IMR-90 (cell line): ENCODE data around the gene NTRK3. TPM values are rescaled to one million over a fixed set of nuclear protein-coding genes. Genes with fewer than 3 reads are reported as not detected.

Experiments
- ATAC-seq: fragments of 200-7000 bp; cut with Tn5 transposase; 2 replicates; pipeline ENCODE4 v1.9.1; 2020; ENCODE audit warnings: low read depth, mild to moderate bottlenecking, moderate library complexity
- BruUV-seq: library from RNA; stranded (reverse); fragments of 400-500 nt; replicated peaks from 2 replicates; lab custom pipeline; 2021; lab: Mats Ljungman, UMichigan
- CTCF ChIA-PET: fragments of 300-600 bp; formaldehyde crosslinking; extraction: SDS; loops from one replicate; lab custom pipeline; 2021; ENCODE audit warnings: antibody characterized with exemption; lab: Yijun Ruan, JAX
- POLR2A ChIA-PET: fragments of 300-600 bp; sonication (Branson Sonifier 250); formaldehyde crosslinking; loops from one replicate; lab custom pipeline; 2022; ENCODE audit warnings: antibody characterized with exemption; ENCODE audit not compliant: unreplicated experiment; lab: Charles Lee
- DNase-seq: peaks from one replicate; pipeline ENCODE4 v3.0.0; 2013
- H2AFZ ChIP-seq: replicated peaks from 2 replicates; pipeline ENCODE3; 2013; ENCODE audit warnings: low read length, mild to moderate bottlenecking; ENCODE audit not compliant: poor library complexity
- H2AK5ac ChIP-seq: 2 replicates; pipeline ENCODE4 v1.6.1; 2013; ENCODE audit warnings: low read depth, low read length, inconsistent platforms
- H2AK9ac ChIP-seq: replicated peaks from 2 replicates; pipeline ENCODE3; 2013; ENCODE audit warnings: mild to moderate bottlenecking, low read depth, low read length, moderate library complexity; ENCODE audit not compliant: poor library complexity
- H2BK120ac ChIP-seq: 2 replicates; pipeline ENCODE4 v1.6.1; 2013; ENCODE audit warnings: low read depth, low read length, inconsistent platforms
- H2BK15ac ChIP-seq: 3 replicates; pipeline ENCODE4 v1.6.1; 2013; ENCODE audit warnings: low read depth, low read length, inconsistent platforms
- H2BK20ac ChIP-seq: 2 replicates; pipeline ENCODE4 v1.6.1; 2013; ENCODE audit warnings: low read depth, mild to moderate bottlenecking, inconsistent platforms, low read length, moderate library complexity
- H2BK5ac ChIP-seq: 2 replicates; pipeline ENCODE4 v1.6.1; 2013; ENCODE audit warnings: mild to moderate bottlenecking, low read depth, low read length, inconsistent platforms; ENCODE audit not compliant: poor library complexity, severe bottlenecking
- H3K14ac ChIP-seq: replicated peaks from 2 replicates; pipeline ENCODE4 v1.6.1; 2013; ENCODE audit warnings: low read depth, low read length, inconsistent platforms
- H3K18ac ChIP-seq: 2 replicates; pipeline ENCODE4 v1.6.1; 2013; ENCODE audit warnings: low read depth, low read length, control low read depth
- H3K23ac ChIP-seq: 2 replicates; pipeline ENCODE4 v1.6.1; 2013; ENCODE audit warnings: low read depth, low read length, inconsistent platforms
- H3K27ac ChIP-seq: 2 replicates; pipeline ENCODE4 v1.5.1; 2013; ENCODE audit warnings: mild to moderate bottlenecking, control low read depth, low read length; ENCODE audit not compliant: insufficient read depth
- H3K27me3 ChIP-seq: 2 replicates; pipeline ENCODE4 v1.6.1; 2013; ENCODE audit warnings: low read length; ENCODE audit not compliant: control insufficient read depth, insufficient read depth
- H3K36me3 ChIP-seq: 2 replicates; pipeline ENCODE4 v1.6.1; 2013; ENCODE audit warnings: low read length, mixed read lengths; ENCODE audit not compliant: control insufficient read depth, insufficient read depth
- H3K4ac ChIP-seq: 2 replicates; pipeline ENCODE4 v1.6.1; 2013; ENCODE audit warnings: low read depth, low read length, inconsistent platforms
- H3K4me1 ChIP-seq: 2 replicates; pipeline ENCODE4 v1.6.1; 2013; ENCODE audit warnings: low read length, mixed read lengths; ENCODE audit not compliant: control insufficient read depth, insufficient read depth
- H3K4me2 ChIP-seq: 2 replicates; pipeline ENCODE4 v1.6.1; 2013; ENCODE audit warnings: low read depth, mild to moderate bottlenecking, control low read depth, low read length, moderate library complexity
- H3K4me3 ChIP-seq: 2 replicates; pipeline ENCODE4 v1.5.1; 2013; ENCODE audit warnings: low read depth, mild to moderate bottlenecking, control low read depth, low read length, moderate library complexity; ENCODE audit not compliant: insufficient read depth
- H3K56ac ChIP-seq: 2 replicates; pipeline ENCODE4 v1.6.1; 2013; ENCODE audit warnings: low read length, inconsistent platforms; ENCODE audit not compliant: insufficient read depth; ENCODE audit errors: extremely low read depth
- H3K79me1 ChIP-seq, 2 experiments: 2 replicates each; pipeline ENCODE4 v1.6.1; 2013; ENCODE audit warnings: low read length in 2 of 2, inconsistent platforms in 1 of 2, low read depth in 1 of 2
- H3K9ac ChIP-seq: 2 replicates; pipeline ENCODE4 v1.6.1; 2013; ENCODE audit warnings: low read depth, low read length, control low read depth
- H3K9me1 ChIP-seq: 2 replicates; pipeline ENCODE4 v1.6.1; 2013; ENCODE audit warnings: low read length, inconsistent platforms; ENCODE audit not compliant: insufficient read depth
- H3K9me3 ChIP-seq: 2 replicates; pipeline ENCODE4 v1.6.1; 2013; ENCODE audit warnings: low read length; ENCODE audit not compliant: control insufficient read depth, insufficient read depth
- H4K20me1 ChIP-seq: 2 replicates; pipeline ENCODE4 v1.6.1; 2013; ENCODE audit warnings: low read length, inconsistent platforms; ENCODE audit not compliant: insufficient read depth
- H4K5ac ChIP-seq: 2 replicates; pipeline ENCODE4 v1.6.1; 2013; ENCODE audit warnings: mild to moderate bottlenecking, low read depth, low read length, control low read depth
- H4K8ac ChIP-seq, 2 experiments: 2 replicates each; pipeline ENCODE4 v1.6.1; 2013; ENCODE audit warnings: low read depth in 2 of 2, low read length in 2 of 2, control low read depth in 1 of 2, inconsistent platforms in 1 of 2
- H4K91ac ChIP-seq: 2 replicates; pipeline ENCODE4 v1.6.1; 2013; ENCODE audit warnings: low read depth, low read length, inconsistent platforms; ENCODE audit not compliant: insufficient read depth
- BHLHE40 ChIP-seq: fragments of 150-350 bp; IDR thresholded peaks from 2 replicates; pipeline ENCODE4 v1.6.1; 2016; ENCODE audit warnings: mild to moderate bottlenecking, low read depth, low read length
- MAZ ChIP-seq: IDR thresholded peaks from 2 replicates; pipeline ENCODE4 v1.6.1; 2012; ENCODE audit warnings: low read depth, mild to moderate bottlenecking, low read length, improper control_type of control experiment, moderate library complexity, borderline replicate concordance
- NFE2L2 ChIP-seq: fragments of 150-350 bp; IDR thresholded peaks from 2 replicates; pipeline ENCODE4 v1.6.1; 2016; ENCODE audit warnings: low read depth, mild to moderate bottlenecking, low read length
- POLR2A ChIP-seq: IDR thresholded peaks from 2 replicates; pipeline ENCODE4 v1.6.1; 2012; ENCODE audit warnings: mild to moderate bottlenecking, low read depth, low read length
- RCOR1 ChIP-seq: IDR thresholded peaks from 2 replicates; pipeline ENCODE4 v1.6.1; 2012; ENCODE audit warnings: mild to moderate bottlenecking, low read length, improper control_type of control experiment; ENCODE audit not compliant: insufficient replicate concordance
- SMC3 ChIP-seq: fragments of 150-350 bp; IDR thresholded peaks from 2 replicates; pipeline ENCODE4 v1.6.1; 2016; ENCODE audit warnings: low read depth, mild to moderate bottlenecking, antibody characterized with exemption, low read length, moderate library complexity
- WGBS, 2 experiments: methylation state at CpG; one replicate each; pipeline versions ENCODE4 v1.1.5 to v1.1.7; 2013; ENCODE audit warnings: missing lambda C conversion rate in 2 of 2; ENCODE audit not compliant: insufficient read length in 1 of 2; ENCODE audit errors: extremely low coverage in 2 of 2; 5-methylcytosine and 5-hydroxymethylcytosine counted together
- dilution Hi-C: fragments of 300-500 bp; cut with HindIII; formaldehyde crosslinking; loops from one replicate; pipeline ENCODE4 v1.14.3; 2018; ENCODE audit warnings: low sequenced_read_pairs; ENCODE audit not compliant: unreplicated experiment
- in situ Hi-C: fragments of 300-500 bp; cut with MboI; formaldehyde crosslinking; loops from 3 replicates; pipeline ENCODE4 v1.14.3; 2019; ENCODE audit warnings: low sequenced_read_pairs, inconsistent platforms, mixed read lengths
- intact Hi-C: fragments of 100-400 bp; cut with micrococcal nuclease; formaldehyde crosslinking; loops from 2 replicates; pipeline ENCODE4 v1.10.0; 2022
- polyA plus RNA-seq, 3 experiments: library from polyadenylated mRNA; depleted of rRNA; stranded (reverse); fragments of >200 nt; gene quantifications; 2 replicates each; pipeline ENCODE4 v1.2.3, GENCODE V29; 2012; ENCODE audit warnings: low replicate concordance in 1 of 3
- total RNA-seq: library from RNA; depleted of rRNA; stranded (reverse); fragments of >200 nt; gene quantifications from 2 replicates; pipeline ENCODE4 v1.2.3, GENCODE V29; 2012

Gene NTRK3
- total and polyA plus RNA-seq, 2 of the 4 experiments (the other 2 are of a cell fraction) = under 0.01 to 0.15 TPM

DNA sequence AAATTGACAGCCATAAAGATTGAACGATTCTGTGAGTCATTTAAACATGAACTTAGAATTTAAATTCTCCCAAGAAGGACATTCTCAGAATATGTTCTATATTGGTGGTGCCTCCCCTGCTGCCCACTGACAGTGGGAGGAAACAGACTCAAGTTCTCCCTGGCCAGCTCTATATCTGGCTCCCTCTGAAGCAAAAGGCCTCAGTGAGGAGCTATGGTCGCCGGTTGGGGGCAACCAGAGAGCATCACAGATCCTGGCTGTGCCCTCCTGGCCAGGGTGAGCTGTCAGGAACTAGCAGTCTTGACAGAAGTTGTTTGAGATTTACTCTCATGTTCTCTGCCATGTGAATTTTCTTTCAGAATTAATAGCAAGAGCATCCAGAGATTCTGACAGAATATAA, 285.5 kb downstream of the NTRK3 start:
- no peak overlapping the region for H4K91ac ChIP-seq
- no peaks in the 10 kb centered on the region for H3K27me3 ChIP-seq
- H2AK9ac ChIP-seq = no peak overlapping the region
- no peak overlapping the region for H2BK15ac ChIP-seq
- BruUV-seq = no TSS peak
- no peaks in the 10 kb centered on the region for H3K9me1 ChIP-seq
- no peak overlapping the region for H2BK120ac ChIP-seq
- no peak overlapping the region for H2AK5ac ChIP-seq
- TF ChIP-seq MAZ = no peak
- TF ChIP-seq RCOR1 = no peak
- no peak for TF ChIP-seq BHLHE40
- no peak for TF ChIP-seq NFE2L2
- TF ChIP-seq POLR2A = no peak
- no peak for TF ChIP-seq SMC3
- no peak for ATAC-seq
- no peak overlapping the region for H2AFZ ChIP-seq
- DNase-seq = no peak
- no peak overlapping the region for H4K5ac ChIP-seq
- no peaks in the 10 kb centered on the region for H3K36me3 ChIP-seq
- dilution Hi-C loops (no loop called here), intact Hi-C loops (no loop called here), in situ Hi-C loops (no loop called here)
- H3K23ac ChIP-seq = no peak overlapping the region
- no peaks in the 10 kb centered on the region for H4K20me1 ChIP-seq
- H3K4me3 ChIP-seq = no peak overlapping the region
- no peaks in the 10 kb centered on the region for H3K79me1 ChIP-seq
- no peaks in the 10 kb centered on the region for H3K4me1 ChIP-seq
- POLR2A ChIA-PET = no interaction called here
- H3K9me3 ChIP-seq = peaks cover 28% of the 10 kb centered on the region
- no peak overlapping the region for H2BK20ac ChIP-seq
- H3K4ac ChIP-seq = no peak overlapping the region
- no peak overlapping the region for H3K9ac ChIP-seq
- H3K56ac ChIP-seq = no peak overlapping the region
- H3K14ac ChIP-seq = no peak overlapping the region
- no peak overlapping the region for H4K8ac ChIP-seq
- no CpG with 5 or more reads among the region's 3 CpGs for WGBS, 2 experiments
- H2BK5ac ChIP-seq = no peak overlapping the region
- H3K18ac ChIP-seq = no peak overlapping the region
- no peak overlapping the region for H3K4me2 ChIP-seq
- CTCF ChIA-PET = no interaction called here
- no peak overlapping the region for H3K27ac ChIP-seq
